Activated naive CD8-positive, alpha-beta T cell (primary cell): ENCODE results near the gene ADAMTS20.

Experiments used
- H3K27ac Mint-ChIP-seq: one replicate; pipeline ENCODE4 v1.8.0; 2021; ENCODE audit warnings: mixed read lengths
- H3K27me3 Mint-ChIP-seq: one replicate; pipeline ENCODE4 v1.8.0; 2021; ENCODE audit warnings: mixed read lengths
- H3K36me3 Mint-ChIP-seq: one replicate; pipeline ENCODE4 v1.8.0; 2021; ENCODE audit warnings: mixed read lengths
- H3K4me1 Mint-ChIP-seq: one replicate; pipeline ENCODE4 v1.8.0; 2021; ENCODE audit warnings: low read depth, mixed read lengths
- H3K4me3 Mint-ChIP-seq: one replicate; pipeline ENCODE4 v1.8.0; 2021; ENCODE audit warnings: mild to moderate bottlenecking, mixed read lengths
- H3K9me3 Mint-ChIP-seq: one replicate; pipeline ENCODE4 v1.8.0; 2021; ENCODE audit warnings: low read depth, mixed read lengths

Gene ADAMTS20

GRCh38 chr12:43434614-43435013, 117.4 kb downstream of the ADAMTS20 start:
- Mint-ChIP-seq H3K36me3 (no peaks in the 10 kb centered on the region), H3K4me1 (no peaks in the 10 kb centered on the region), H3K9me3 (no peaks in the 10 kb centered on the region), H3K27ac (no peak overlapping the region), H3K4me3 (no peak overlapping the region), H3K27me3 (peaks cover 5% of the 10 kb centered on the region)

- H3K4me1 Mint-ChIP-seq: no peaks in the 10 kb centered on the region
- peaks cover 2% of the 10 kb centered on the region for H3K27me3 Mint-ChIP-seq
- no peaks in the 10 kb centered on the region for H3K9me3 Mint-ChIP-seq
- H3K27ac Mint-ChIP-seq: no peak overlapping the region
- H3K36me3 Mint-ChIP-seq: no peaks in the 10 kb centered on the region
- no peak overlapping the region for H3K4me3 Mint-ChIP-seq
Measured at GRCh38 chr12:43428088-43428600, 123.9 kb downstream of the ADAMTS20 start.

GRCh38 chr12:43425361-43425760, 126.6 kb downstream of the ADAMTS20 start:
- no peaks in the 10 kb centered on the region for H3K9me3 Mint-ChIP-seq
- no peaks in the 10 kb centered on the region for H3K4me1 Mint-ChIP-seq
- H3K4me3 Mint-ChIP-seq: no peak overlapping the region
- H3K36me3 Mint-ChIP-seq: no peaks in the 10 kb centered on the region
- H3K27ac Mint-ChIP-seq: no peak overlapping the region
- no peaks in the 10 kb centered on the region for H3K27me3 Mint-ChIP-seq

GRCh38 chr12:43416981-43417380, 135.0 kb downstream of the ADAMTS20 start:
- Mint-ChIP-seq H3K27ac (no peak overlapping the region), H3K4me3 (no peak overlapping the region), H3K27me3 (peaks cover 1% of the 10 kb centered on the region), H3K9me3 (no peaks in the 10 kb centered on the region), H3K4me1 (no peaks in the 10 kb centered on the region), H3K36me3 (no peaks in the 10 kb centered on the region)

GRCh38 chr12:43407816-43408645, 144.0 kb downstream of the ADAMTS20 start:
- Mint-ChIP-seq H3K27me3 (peaks cover 1% of the 10 kb centered on the region), H3K4me1 (no peaks in the 10 kb centered on the region), H3K4me3 (no peak overlapping the region), H3K27ac (no peak overlapping the region), H3K9me3 (no peaks in the 10 kb centered on the region), H3K36me3 (no peaks in the 10 kb centered on the region)

- Mint-ChIP-seq H3K36me3 (no peaks in the 10 kb centered on the region), H3K4me1 (no peaks in the 10 kb centered on the region), H3K27ac (no peak overlapping the region), H3K9me3 (no peaks in the 10 kb centered on the region), H3K4me3 (no peak overlapping the region), H3K27me3 (peaks cover 1% of the 10 kb centered on the region)
Measured at GRCh38 chr12:43406801-43407200, 145.2 kb downstream of the ADAMTS20 start.

- Mint-ChIP-seq H3K27me3 (peaks cover 1% of the 10 kb centered on the region), H3K4me1 (no peaks in the 10 kb centered on the region)
Measured at GRCh38 chr12:43402436-43402835, 149.6 kb downstream of the ADAMTS20 start.

GRCh38 chr12:43401096-43401495, 150.9 kb downstream of the ADAMTS20 start:
- Mint-ChIP-seq H3K36me3 (no peaks in the 10 kb centered on the region), H3K4me1 (no peaks in the 10 kb centered on the region)

More at GRCh38 chr12:43402436-43402835, 149.6 kb downstream of the ADAMTS20 start:
- Mint-ChIP-seq H3K36me3 (no peaks in the 10 kb centered on the region), H3K9me3 (no peaks in the 10 kb centered on the region), H3K27ac (no peak overlapping the region), H3K4me3 (no peak overlapping the region)

GRCh38 chr12:43396671-43397070, 155.3 kb downstream of the ADAMTS20 start:
- no peak overlapping the region for H3K4me3 Mint-ChIP-seq
- H3K9me3 Mint-ChIP-seq: no peaks in the 10 kb centered on the region

More at GRCh38 chr12:43401096-43401495, 150.9 kb downstream of the ADAMTS20 start:
- H3K4me3 Mint-ChIP-seq: no peak overlapping the region
- H3K27me3 Mint-ChIP-seq: peaks cover 1% of the 10 kb centered on the region
- H3K9me3 Mint-ChIP-seq: no peaks in the 10 kb centered on the region
- H3K27ac Mint-ChIP-seq: no peak overlapping the region

GRCh38 chr12:43392116-43392515, 159.9 kb downstream of the ADAMTS20 start:
- Mint-ChIP-seq H3K36me3 (no peaks in the 10 kb centered on the region), H3K9me3 (peaks cover 5% of the 10 kb centered on the region)

More at GRCh38 chr12:43396671-43397070, 155.3 kb downstream of the ADAMTS20 start:
- no peaks in the 10 kb centered on the region for H3K4me1 Mint-ChIP-seq
- H3K36me3 Mint-ChIP-seq: no peaks in the 10 kb centered on the region
- H3K27me3 Mint-ChIP-seq: no peaks in the 10 kb centered on the region
- no peak overlapping the region for H3K27ac Mint-ChIP-seq

GRCh38 chr12:43381879-43382278, 170.1 kb downstream of the ADAMTS20 start:
- no peaks in the 10 kb centered on the region for H3K27me3 Mint-ChIP-seq
- no peak overlapping the region for H3K4me3 Mint-ChIP-seq
- no peak overlapping the region for H3K27ac Mint-ChIP-seq
- H3K4me1 Mint-ChIP-seq: no peaks in the 10 kb centered on the region
- H3K9me3 Mint-ChIP-seq: peaks cover 16% of the 10 kb centered on the region
- H3K36me3 Mint-ChIP-seq: no peaks in the 10 kb centered on the region

More at GRCh38 chr12:43392116-43392515, 159.9 kb downstream of the ADAMTS20 start:
- H3K4me1 Mint-ChIP-seq: no peaks in the 10 kb centered on the region
- no peak overlapping the region for H3K27ac Mint-ChIP-seq
- no peak overlapping the region for H3K4me3 Mint-ChIP-seq
- H3K27me3 Mint-ChIP-seq: no peaks in the 10 kb centered on the region

GRCh38 chr12:43378448-43378847, 173.6 kb downstream of the ADAMTS20 start:
- H3K4me3 Mint-ChIP-seq: no peak overlapping the region
- H3K36me3 Mint-ChIP-seq: no peaks in the 10 kb centered on the region

GRCh38 chr12:43370263-43370662, 181.7 kb downstream of the ADAMTS20 start:
- no peaks in the 10 kb centered on the region for H3K36me3 Mint-ChIP-seq
- H3K27me3 Mint-ChIP-seq: no peaks in the 10 kb centered on the region
- H3K4me3 Mint-ChIP-seq: no peak overlapping the region
- no peaks in the 10 kb centered on the region for H3K9me3 Mint-ChIP-seq
- H3K4me1 Mint-ChIP-seq: no peaks in the 10 kb centered on the region
- no peak overlapping the region for H3K27ac Mint-ChIP-seq

More at GRCh38 chr12:43378448-43378847, 173.6 kb downstream of the ADAMTS20 start:
- H3K4me1 Mint-ChIP-seq: no peaks in the 10 kb centered on the region
- H3K27me3 Mint-ChIP-seq: no peaks in the 10 kb centered on the region
- H3K27ac Mint-ChIP-seq: no peak overlapping the region
- H3K9me3 Mint-ChIP-seq: peaks cover 16% of the 10 kb centered on the region

- Mint-ChIP-seq H3K36me3 (no peaks in the 10 kb centered on the region), H3K4me3 (no peak overlapping the region), H3K9me3 (no peaks in the 10 kb centered on the region), H3K27me3 (no peaks in the 10 kb centered on the region), H3K27ac (no peak overlapping the region), H3K4me1 (no peaks in the 10 kb centered on the region)
Measured at GRCh38 chr12:43362910-43363694, 188.9 kb downstream of the ADAMTS20 start.
